A673 (cell line): Measurements from ENCODE around the gene TAF3.

Experiments used
- CTCF ChIP-seq: fragments of 300-800, 200-600 bp; sonication (generic); conservative IDR thresholded peaks from 2 replicates; pipeline ENCODE4 v1.5.1; 2017; ENCODE audit warnings: low read depth, mild to moderate bottlenecking, antibody characterized with exemption, low read length, moderate library complexity, mixed read lengths
- EZH2 ChIP-seq: fragments of 200-600 bp; sonication (generic); IDR thresholded peaks from 2 replicates; pipeline ENCODE4 v1.6.1; 2017; ENCODE audit warnings: borderline replicate concordance, low read depth, mild to moderate bottlenecking, mixed read lengths, antibody characterized with exemption, low read length; ENCODE audit not compliant: poor library complexity, severe bottlenecking

DNA sequence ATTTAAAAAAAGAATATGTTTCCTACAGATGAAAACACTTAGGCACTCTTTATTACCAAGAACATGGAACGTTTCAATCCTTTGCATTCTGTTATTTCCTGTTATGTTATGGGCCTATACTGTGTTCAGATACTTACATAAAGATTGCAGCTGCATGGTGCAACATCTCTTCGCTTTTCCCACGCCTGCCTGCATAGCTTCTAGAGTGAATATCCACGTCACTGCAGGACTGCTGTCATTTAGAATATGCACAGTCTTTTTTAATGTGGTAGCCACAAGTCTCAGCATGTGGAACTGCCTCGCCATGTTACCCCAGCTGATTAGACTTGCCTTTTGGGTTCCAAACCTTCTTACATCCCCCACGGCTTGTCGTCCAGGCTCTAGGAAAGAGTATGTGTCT, 166.6 kb downstream of the TAF3 start:
- TF ChIP-seq CTCF: no peak
- TF ChIP-seq EZH2: no peak
